Activated T-helper 9 cell treated with anti-CD3 and anti-CD28 coated beads, Interleukin-2, amount 50 U/mL, for 16 hours (primary cell): ENCODE results near the gene MAP3K7CL.

Experiments used
- DNase-seq: peaks from one replicate; pipeline ENCODE4 v3.0.0-alpha.2; 2020; ENCODE audit warnings: low read depth

MAP3K7CL gene

DNA sequence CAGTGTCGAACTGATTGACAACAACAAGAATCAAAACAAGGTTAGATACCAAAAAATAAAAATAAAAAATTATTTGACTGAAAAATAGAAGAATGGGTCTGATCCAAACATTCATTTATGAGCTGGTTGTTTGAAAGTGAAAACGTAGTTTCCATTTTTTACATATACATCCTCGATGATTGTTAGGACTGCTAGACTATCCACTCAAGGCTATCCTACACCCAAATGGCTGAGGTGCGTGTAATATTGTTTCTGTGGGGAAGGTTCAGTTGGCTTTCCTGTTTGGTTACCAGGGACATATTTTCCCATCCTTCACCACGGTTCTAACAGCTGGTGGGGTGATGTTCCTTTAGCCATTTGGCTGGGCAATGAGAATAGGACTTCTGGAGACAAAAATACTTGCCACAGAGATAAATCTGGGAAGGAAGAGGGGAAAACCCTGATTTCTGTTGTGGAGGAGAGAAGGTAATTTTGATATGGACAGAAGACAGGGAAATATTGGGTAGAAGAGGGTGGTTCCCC lies 66.3 kb downstream of the MAP3K7CL start:
- DNase-seq: no peak

DNA sequence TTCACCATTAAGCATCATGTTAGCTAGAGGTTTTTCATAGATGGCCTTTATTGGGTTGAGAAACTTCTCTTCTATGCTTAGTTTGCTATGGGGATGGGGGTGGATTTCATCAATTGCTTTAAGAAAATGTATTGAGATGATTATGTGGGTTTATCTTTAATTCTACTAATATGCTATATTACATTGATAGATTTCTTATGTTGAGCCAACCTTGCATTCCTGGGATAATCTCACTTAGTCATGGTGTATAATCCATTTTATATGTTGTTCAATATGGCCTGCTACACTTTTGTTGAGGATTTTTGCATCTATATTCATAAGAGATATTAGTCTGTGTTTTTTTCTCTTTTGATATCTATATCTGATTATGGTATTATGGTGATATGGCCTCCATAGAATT lies 70.7 kb downstream of the MAP3K7CL start:
- DNase-seq: no peak

DNA sequence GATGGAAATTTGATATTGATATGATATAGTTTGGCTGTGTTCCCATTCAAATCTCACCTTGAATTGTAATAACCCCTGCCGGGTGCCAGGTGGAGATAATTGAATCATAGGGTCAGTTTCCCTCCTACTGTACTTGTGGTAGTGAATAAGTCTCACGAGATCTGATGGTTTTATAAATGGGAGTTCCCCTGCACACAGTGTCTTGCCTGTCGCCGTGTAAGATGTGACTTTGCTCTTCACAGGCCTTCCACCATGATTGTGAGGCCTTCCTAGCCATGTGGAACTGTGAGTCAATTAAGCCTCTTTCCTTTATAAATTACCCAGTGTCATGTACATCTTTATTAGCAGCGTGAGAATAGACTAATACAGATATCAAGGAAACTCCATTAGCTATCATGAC lies 74.6 kb downstream of the MAP3K7CL start:
- no peak for DNase-seq

DNA sequence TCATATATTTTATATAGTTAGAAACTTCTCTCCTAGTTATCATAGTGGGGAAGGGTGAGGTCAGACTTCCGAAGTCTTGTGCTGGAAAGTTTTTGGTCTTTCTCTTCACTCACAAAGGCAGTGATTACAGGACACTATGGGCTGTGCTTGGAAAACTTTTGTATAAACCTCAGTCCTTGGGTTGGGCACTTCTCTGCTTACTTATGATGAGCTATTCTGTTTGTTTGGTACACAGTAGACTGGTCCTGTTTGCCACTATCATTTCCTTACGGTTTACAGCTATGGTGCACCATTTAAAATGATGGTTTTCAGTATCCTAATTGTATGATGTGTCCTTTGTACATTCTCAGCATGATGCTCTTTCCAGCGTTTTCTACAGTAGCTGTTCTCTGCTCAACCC lies 75.5 kb downstream of the MAP3K7CL start:
- no peak for DNase-seq

DNA sequence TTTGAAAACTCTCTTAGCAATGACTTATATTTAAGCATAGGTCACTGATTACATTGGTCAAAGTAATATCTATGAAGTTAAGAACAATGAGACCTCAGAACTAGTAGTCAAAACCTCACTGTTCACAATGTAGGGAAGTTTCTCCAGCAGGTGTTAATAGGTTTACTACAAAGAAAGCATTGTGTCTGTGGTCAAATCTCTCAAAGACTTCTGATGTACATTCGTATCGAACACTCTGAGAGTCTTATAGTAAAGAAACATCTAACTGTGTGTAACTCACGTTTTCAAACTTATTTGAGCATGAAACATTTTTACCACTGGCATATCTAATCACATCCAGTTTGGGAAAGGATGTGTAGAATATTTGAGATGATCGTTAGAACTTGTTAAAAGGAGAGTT lies 76.0 kb downstream of the MAP3K7CL start:
- no peak for DNase-seq

DNA sequence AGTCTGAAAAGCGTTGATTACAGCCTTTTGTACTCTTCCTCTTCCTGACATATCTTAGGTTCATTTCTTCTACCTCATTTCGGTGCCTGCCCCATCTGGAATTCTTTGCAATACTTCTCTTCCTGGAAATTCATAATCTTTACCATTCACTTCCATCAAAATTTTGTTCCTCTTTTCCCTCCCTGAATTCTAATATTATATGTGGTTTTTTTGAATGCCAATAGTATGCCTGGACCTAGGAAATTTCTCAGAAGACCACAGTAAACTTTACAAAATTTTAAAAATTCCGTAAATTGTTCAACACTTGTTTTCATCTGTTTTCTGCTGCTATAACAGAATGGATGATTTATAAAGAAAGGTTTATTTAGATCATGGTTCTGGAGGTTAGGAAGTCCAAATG lies 76.8 kb downstream of the MAP3K7CL start:
- no peak for DNase-seq

DNA sequence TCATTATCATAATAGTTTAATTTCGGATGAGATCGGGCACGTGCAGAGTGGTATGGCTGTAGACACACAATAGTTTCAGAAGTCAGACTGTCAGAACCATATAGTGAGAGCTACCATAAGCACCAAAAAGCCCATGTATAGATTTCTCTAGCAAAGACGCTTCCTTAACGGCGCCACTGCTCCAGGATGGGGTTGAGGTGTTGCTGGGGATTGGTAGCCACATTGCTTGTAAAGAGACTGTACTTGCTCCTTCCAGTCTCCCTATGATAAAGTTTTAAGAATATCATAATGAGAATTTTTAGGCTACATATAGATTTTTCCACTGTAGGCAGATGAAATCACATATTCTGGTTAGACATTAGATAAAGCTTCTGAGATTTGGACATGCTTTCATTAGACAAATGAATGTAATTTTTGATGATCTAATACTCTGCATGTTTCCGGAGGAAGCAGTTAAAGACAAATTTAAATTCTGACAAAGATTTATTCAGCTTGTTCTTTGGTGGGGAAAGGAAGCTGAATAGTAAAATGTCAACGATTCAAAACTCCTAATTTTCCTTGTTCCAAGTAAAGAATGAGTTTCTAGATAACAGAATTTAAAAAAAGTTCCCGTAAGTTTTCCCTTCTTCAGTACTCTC lies 77.7 kb downstream of the MAP3K7CL start:
- no peak for DNase-seq

DNA sequence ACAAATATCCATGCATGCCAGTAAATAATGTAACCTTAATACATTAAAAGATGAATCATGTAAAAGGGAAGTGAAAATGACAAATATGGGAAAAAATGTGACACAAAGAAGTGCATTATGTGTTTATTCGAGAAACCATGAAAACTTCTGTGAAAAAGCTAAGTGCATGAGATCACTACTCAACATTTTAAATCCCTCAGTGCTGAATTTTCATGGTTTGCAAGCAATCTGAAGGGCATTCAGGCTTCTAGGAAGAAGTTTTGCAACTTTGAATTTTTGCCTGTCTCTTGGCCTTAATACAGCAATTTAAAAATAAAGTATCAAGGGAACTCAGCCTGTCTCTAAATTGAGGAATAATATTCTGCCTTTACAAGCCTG lies 78.2 kb downstream of the MAP3K7CL start:
- DNase-seq: no peak

DNA sequence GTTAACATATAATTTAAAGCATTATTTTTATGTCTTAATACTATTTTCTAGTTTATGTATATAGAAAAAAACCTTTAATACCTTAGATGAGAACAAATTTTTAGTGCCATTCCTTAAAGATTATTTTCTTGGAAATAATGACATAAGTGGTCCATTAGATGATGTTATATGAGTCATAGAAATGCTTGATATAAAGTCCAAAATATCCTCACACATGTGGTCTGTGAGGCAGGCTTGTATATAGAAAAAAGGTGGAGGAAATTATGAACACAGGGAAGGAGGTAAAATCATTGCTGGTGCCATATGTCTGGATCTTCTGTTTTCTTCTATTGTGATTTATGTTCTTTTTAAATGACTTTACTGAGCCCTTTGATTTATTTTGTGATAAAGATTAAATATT lies 79.3 kb downstream of the MAP3K7CL start:
- DNase-seq: no peak

DNA sequence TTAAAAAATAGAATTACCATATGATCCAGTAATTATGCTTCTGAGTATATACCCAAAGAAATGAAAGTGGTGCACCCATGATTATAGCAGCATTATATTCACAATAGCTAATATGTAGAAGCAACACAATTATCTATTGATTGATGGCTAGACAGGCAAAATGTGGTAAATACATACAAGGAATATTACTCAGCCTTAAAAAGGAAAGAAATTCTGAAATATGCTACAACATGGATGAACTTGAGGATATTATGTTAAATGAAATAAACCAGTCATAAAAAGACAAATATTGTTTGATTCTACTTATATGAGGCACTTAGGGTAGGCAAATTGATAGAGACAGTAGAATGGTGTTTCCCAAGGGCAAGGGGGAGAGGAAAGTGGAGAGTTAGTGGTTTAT lies 80.8 kb downstream of the MAP3K7CL start:
- no peak for DNase-seq

DNA sequence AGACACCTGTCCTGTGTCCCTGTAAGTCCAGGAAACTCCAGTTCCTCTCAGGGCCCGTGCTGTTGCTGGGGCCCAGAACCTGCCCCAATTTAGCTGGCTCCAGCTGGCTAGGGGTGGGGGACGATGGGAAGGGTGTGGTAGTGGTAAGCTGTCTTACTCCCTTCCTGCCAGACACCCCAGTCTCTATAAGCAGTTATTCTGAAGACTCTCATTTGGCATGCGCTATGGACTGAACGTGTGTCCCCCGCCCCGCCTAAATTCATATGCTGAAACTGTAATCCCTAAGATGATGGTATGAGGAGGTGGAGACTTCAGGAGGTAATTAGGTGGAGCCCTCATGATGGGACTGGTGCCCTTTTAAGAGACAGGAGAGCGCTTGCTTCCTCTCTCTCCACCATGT lies 82.0 kb downstream of the MAP3K7CL start:
- DNase-seq: no peak

DNA sequence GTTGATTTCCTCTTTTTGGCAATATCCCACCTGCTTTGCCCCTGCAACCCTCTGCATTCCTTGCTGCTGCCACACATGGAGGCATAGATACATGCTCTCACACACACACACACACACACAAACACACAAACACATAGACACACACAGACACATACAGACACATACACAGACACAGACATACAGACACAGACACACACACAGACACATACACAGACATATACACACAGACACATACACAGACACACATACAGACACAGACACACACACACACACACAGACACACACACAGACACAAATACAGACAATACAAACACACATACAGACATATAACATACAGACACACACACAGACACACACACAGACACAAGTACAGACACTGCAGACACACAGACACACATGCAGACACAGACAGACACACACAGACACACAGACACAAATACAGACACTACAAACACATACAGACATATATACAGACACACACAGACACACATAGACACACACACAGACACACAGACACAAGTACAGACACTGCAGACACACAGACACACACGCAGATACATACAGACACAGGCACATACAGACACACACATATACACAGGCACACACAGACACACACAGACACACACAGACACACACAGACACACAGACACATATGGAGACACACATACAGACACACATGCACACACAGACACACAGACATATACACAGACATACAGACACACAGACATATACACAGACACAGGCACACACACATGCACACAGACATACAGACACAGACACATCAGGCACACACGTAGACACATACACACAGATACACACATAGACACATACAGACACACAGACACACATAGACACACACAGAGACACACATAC lies 83.3 kb downstream of the MAP3K7CL start:
- DNase-seq: no peak

DNA sequence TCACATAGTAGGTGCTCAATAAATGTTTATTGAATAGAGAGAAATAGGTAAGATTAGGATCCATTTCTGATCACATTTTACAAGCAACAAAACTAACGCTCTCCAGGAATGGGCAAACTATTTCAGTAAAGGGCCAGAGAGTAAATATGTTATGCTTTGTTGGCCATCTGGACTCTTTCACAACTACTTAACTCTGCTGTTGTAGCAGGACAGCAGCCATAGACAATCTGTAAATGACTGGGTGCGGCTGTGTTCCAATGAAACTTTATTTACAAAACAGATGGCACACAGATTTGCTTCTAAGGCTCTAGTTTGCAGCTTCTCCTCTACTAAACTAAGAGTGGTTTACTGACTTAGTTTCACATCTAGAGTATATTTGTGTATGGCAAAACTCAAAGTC lies 85.3 kb downstream of the MAP3K7CL start:
- no peak for DNase-seq

DNA sequence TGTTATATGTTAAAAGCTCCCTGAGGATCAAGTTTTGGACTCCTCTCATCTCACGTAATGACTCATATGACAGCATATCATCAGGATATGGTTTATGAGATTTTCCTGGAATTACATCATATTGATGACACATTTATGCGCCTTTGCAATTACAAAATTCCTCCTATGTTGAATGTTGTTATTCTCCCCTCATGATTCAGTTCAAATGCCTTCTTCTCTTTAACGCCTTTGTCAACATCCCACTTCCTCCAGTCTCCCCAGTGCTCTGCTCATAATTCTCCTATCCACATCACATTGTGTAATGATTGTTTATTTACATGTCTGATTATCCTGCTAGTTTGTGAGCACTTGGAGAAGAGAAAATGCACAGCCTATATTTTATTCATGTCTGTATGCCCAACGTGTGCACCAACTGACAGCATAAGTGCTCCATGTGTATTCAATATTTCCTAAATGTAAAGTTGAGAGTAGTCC lies 87.4 kb downstream of the MAP3K7CL start:
- DNase-seq: no peak

DNA sequence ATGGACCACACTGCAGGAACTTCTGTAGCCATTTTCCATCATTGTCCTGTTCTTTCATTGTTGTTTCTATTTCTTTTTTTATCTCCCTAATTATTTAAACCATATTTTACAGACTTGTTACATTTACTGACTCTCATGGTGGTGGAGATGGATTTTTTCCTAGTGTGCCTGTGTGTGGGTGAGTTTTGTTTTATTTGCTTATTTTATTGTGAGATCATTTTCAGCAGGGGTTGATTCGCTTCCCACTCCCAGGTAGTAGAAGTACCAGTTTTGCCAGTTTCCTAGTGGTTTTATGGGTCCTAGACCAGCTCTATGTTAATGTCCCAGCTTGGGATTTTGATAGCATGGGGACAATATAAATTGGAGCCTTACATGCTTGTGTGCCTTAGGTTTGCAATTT lies 88.3 kb downstream of the MAP3K7CL start:
- no peak for DNase-seq

DNA sequence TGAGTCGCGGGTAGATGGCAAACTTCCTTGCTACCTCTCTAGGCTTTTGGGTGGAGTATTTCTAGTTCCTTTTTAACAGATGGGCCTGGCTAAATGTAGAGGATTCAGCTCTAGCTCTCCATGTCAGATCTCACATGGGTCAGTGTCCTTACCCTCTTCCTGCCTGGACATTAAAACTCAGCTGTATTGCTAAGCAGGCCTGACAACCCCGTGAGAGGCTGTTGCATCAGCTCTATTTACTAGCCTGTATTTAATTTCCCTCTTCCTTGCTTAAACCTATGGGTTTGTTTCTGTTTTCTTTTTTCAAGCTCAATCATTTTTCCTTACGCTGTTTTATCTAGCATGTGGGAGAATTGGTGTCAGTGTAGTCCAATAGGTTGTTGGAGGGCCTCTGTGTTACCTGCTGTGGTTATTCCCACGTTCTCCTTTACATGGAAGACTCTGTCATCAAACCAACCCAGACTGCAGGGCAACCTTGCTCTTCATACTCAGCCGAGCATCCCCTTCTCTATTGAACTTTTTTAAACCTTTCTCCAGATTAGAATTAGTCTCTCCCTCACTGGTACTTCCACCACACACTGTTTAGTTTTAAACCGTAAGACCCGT lies 88.8 kb downstream of the MAP3K7CL start:
- no peak for DNase-seq

DNA sequence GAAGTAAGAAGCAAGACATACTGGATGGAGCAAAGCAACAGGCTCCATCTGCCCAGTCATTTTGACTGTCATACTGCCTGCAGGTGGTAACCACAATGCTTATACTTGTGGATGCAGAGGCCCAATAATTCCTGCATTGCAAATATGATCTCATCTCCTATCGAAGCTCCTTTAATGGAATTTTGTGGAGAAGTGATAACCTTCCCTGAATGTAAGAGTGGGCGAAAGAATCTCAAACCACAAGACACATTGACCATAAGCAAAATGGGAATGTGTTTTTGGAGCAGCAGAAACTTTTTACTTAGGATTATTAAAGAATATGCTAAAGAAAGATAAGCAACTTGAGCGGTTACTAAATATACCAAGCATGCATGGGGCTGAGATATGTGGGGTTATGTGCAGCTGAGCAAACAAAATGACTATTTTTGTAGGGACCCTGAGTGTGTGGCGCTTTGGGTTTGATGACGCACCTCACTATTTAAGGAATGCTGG lies 90.9 kb downstream of the MAP3K7CL start:
- no peak for DNase-seq

DNA sequence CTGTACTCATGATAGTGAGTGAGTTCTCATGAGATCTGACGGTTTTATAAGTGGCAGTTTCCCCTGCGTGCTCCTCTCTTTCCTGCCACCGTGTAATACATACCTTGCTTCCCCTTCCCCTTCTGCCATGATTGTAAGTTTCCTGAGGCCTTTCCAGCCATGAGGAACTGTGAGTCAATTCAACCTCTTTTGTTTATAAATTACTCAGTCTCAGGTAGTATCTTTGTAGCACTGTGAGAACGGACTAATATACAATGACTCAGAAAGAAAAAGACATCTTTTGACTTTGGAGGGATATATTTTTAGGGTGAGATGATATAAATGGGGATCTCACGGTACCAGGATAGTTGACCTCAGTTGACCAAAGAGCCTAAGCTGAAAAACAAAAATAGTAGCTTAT lies 93.6 kb downstream of the MAP3K7CL start:
- no peak for DNase-seq
